GM12878 (cell line): ENCODE results near the gene PXDC1. TPM values are rescaled to one million over a fixed set of nuclear protein-coding genes. Genes with fewer than 3 reads are reported as not detected.

Experiments
- ATAC-seq: fragments of 200-7000 bp; cut with Tn5 transposase; 3 replicates; pipeline ENCODE4 v1.9.1; 2020; ENCODE audit warnings: mild to moderate bottlenecking, moderate library complexity
- BruUV-seq: library from RNA; stranded (reverse); fragments of 400-500 nt; replicated peaks from 2 replicates; lab custom pipeline; 2021; lab: Mats Ljungman, UMichigan
- CTCF ChIA-PET: fragments of 300-600 bp; sonication (Branson Sonifier 250); formaldehyde crosslinking; extraction: SDS; loops from one replicate; lab custom pipeline; 2021; ENCODE audit warnings: inconsistent platforms; lab: Yijun Ruan, JAX
- POLR2A ChIA-PET: fragments of 350-600 bp; formaldehyde crosslinking; extraction: SDS; loops from one replicate; lab custom pipeline; 2021; ENCODE audit warnings: inconsistent platforms; lab: Charles Lee
- RAD21 ChIA-PET: fragments of 300-600 bp; sonication (Branson Sonifier 250); formaldehyde crosslinking; loops from one replicate; lab custom pipeline; 2023; ENCODE audit warnings: antibody characterized with exemption; ENCODE audit not compliant: unreplicated experiment; lab: Charles Lee
- SMC1A ChIA-PET: fragments of 300-600 bp; sonication (Branson Sonifier 250); formaldehyde crosslinking; loops from one replicate; lab custom pipeline; 2023; ENCODE audit not compliant: unreplicated experiment, uncharacterized antibody; lab: Charles Lee
- DNase-seq: peaks from one replicate; pipeline ENCODE4 v3.0.0-alpha.2; 2011; ENCODE audit warnings: low read depth, low spot score
- FAIRE-seq: peaks from 3 replicates; lab custom pipeline; 2011; peaks lifted over from hg19 to GRCh38; lab: Jason Lieb, UNC
- H2AFZ ChIP-seq: 2 replicates; pipeline ENCODE4 v1.6.0; 2011; ENCODE audit warnings: low read depth, low read length, control low read depth; ENCODE audit not compliant: control insufficient read depth
- H3K27ac ChIP-seq: 2 replicates; pipeline ENCODE4 v1.5.1; 2011; ENCODE audit warnings: control low read depth; ENCODE audit not compliant: control insufficient read depth, insufficient read depth
- H3K27me3 ChIP-seq, 2 experiments: replicated peaks in 1 of 2; 2 replicates each; pipeline versions ENCODE4 v1.6.0 to v1.6.1; 2011; ENCODE audit warnings: low read length in 1 of 2; ENCODE audit not compliant: control insufficient read depth in 2 of 2, insufficient read depth in 2 of 2
- H3K36me3 ChIP-seq, 2 experiments: 2 replicates each; pipeline ENCODE4 v1.5.1; 2011; ENCODE audit warnings: low read length in 1 of 2; ENCODE audit not compliant: control insufficient read depth in 2 of 2, insufficient read depth in 2 of 2
- H3K4me1 ChIP-seq: 2 replicates; pipeline ENCODE4 v1.6.1; 2011; ENCODE audit warnings: mild to moderate bottlenecking, low read length, moderate library complexity, mixed read lengths; ENCODE audit not compliant: control insufficient read depth, insufficient read depth
- H3K4me2 ChIP-seq: 2 replicates; pipeline ENCODE4 v1.6.0; 2011; ENCODE audit warnings: control low read depth; ENCODE audit not compliant: control insufficient read depth, insufficient read depth
- H3K4me3 ChIP-seq: fragments of 200-600 bp; sonication (generic); 2 replicates; pipeline ENCODE4 v1.5.1; 2016
- H3K79me2 ChIP-seq: 2 replicates; pipeline ENCODE4 v1.6.0; 2011; ENCODE audit warnings: low read length; ENCODE audit not compliant: control insufficient read depth, insufficient read depth
- H3K9ac ChIP-seq: 2 replicates; pipeline ENCODE4 v1.8.0; 2011; ENCODE audit warnings: low read length, control low read depth, mixed read lengths; ENCODE audit not compliant: control insufficient read depth, insufficient read depth
- H3K9me3 ChIP-seq: replicated peaks from 3 replicates; pipeline ENCODE4 v1.5.1; 2011; ENCODE audit warnings: mild to moderate bottlenecking, low read length; ENCODE audit not compliant: control insufficient read depth, insufficient read depth
- H4K20me1 ChIP-seq: 2 replicates; pipeline ENCODE4 v1.6.0; 2011; ENCODE audit not compliant: control insufficient read depth, insufficient read depth
- CREB1 ChIP-seq: IDR thresholded peaks from 2 replicates; pipeline ENCODE4 v1.6.1; 2012; ENCODE audit warnings: low read depth, mild to moderate bottlenecking, inconsistent platforms
- HDAC6 ChIP-seq: fragments of 200-600 bp; sonication (generic); IDR thresholded peaks from one replicate; pipeline ENCODE4 v1.8.0; 2017; ENCODE audit warnings: antibody characterized with exemption; ENCODE audit not compliant: unreplicated experiment
- TCF7 ChIP-seq: IDR thresholded peaks from 2 replicates; pipeline ENCODE4 v1.6.1; 2014; ENCODE audit warnings: antibody characterized with exemption, borderline replicate concordance
- WGBS: methylation state at CpG from one replicate; pipeline ENCODE4 v1.1.6; 2016; ENCODE audit warnings: low lambda C conversion rate; ENCODE audit not compliant: insufficient replicate concordance, insufficient coverage; ENCODE audit errors: missing lambda C conversion rate; 5-methylcytosine and 5-hydroxymethylcytosine counted together
- in situ Hi-C: fragments of 300-500 bp; cut with MboI; formaldehyde crosslinking; loops from 9 replicates; pipeline ENCODE4 v1.14.3; 2018; ENCODE audit warnings: mixed read lengths
- intact Hi-C: fragments of 100-400 bp; cut with micrococcal nuclease; formaldehyde crosslinking; loops from one replicate; pipeline ENCODE4 v1.14.2; 2022; ENCODE audit not compliant: unreplicated experiment
- polyA plus RNA-seq, 11 experiments: library from polyadenylated mRNA; depleted of rRNA in 4 of 11; unstranded in 6 of 11; stranded (reverse) in 5 of 11; fragments of >200 nt; fragmentation: Nextera tagmentation in 4 of 11; fragmentation: Illumina TruSeq in 1 of 11; extraction: Ambion mirVana in 4 of 11; extraction: Trizol in 1 of 11; gene quantifications; 1 replicate in 1 of 11; 2 replicates in 10 of 11; pipeline versions ENCODE4 v1.2.1 to v1.2.3, GENCODE V29; 2011 to 2016; ENCODE audit warnings: inconsistent platforms in 2 of 11, missing spikeins in 2 of 11, low read depth in 1 of 11
- total RNA-seq, 4 experiments: library from RNA; depleted of rRNA in 3 of 4; stranded (reverse); fragments of >200 nt in 3 of 4; fragmentation: Illumina TruSeq in 1 of 4; extraction: Trizol in 1 of 4; gene quantifications; 2 replicates each; pipeline versions ENCODE4 v1.2.1 to v1.2.3, GENCODE V29; 2013 to 2021
- TF ChIP-seq, protein P1 (sequence below): fragments of 450-650 bp; formaldehyde crosslinking; IDR thresholded peaks from 2 replicates; pipeline ENCODE4 v1.4.0; 2020; ENCODE audit warnings: mild to moderate bottlenecking, moderate library complexity
- TF ChIP-seq, protein P2 (sequence below): IDR thresholded peaks from 2 replicates; pipeline ENCODE4 v1.6.1; 2011; ENCODE audit warnings: low read depth, mild to moderate bottlenecking, low read length, moderate library complexity, borderline replicate concordance; ENCODE audit errors: extremely low read depth
- TF ChIP-seq, protein P3 (sequence below): IDR thresholded peaks from 2 replicates; pipeline ENCODE4 v1.6.1; 2012; ENCODE audit warnings: mild to moderate bottlenecking, low read depth, low read length
- TF ChIP-seq, protein P4 (sequence below): fragments of 450-650 bp; IDR thresholded peaks from 2 replicates; pipeline ENCODE4 v1.6.1; 2017; ENCODE audit warnings: mild to moderate bottlenecking

PXDC1 gene
- total and polyA plus RNA-seq, 10 of the 15 experiments (the other 5 are each of a cell fraction or from before 2014, with no cell fraction given), result 0.03 to 0.72 (median 0.32) TPM; not detected in 2

DNA sequence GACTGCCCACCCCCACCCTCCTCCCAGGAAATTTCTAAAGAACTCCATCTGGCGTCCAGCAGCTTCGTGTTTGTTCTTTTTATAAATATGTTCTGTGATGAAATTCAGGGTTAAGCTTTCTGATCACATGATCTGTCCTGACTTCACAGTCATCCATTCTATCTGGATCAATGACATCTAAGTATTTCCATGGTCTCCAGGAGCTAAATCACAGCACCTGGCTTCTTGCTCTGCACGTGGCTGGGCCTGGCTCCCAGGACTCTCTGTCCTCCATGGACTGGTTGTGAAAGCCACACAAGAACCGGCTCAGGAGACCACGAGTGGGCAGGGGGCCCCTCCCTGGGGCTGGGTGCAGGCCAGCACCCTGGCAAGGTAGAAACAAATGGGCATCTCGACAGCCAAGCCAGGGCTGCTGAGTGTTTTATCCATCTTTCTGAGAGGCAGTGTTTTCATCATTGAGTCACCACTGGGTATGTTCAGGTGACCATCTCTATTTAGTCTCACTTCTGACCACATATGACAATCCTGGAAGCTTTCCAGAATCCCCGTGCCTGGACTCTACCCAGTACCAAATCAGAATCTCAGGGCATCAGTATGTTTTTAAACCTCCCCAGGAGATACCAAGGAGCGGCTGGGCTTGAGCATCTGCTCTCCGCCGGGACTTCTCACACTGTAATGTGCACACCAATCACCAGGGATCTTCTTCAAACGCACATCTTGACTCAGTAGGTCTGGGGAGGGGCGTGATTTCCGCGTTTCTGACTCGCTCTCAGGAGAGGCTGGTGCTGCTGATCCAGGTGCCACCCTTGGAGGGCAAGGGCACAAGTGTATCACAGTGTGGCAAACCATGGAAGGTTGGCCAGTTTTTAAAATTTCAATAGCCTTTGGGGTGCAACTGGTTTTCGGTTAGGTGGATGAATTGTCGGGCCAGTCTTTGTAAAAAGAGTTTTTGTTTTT, 31.6 kb upstream of the PXDC1 start (continued):
- TF ChIP-seq, protein P1, sequence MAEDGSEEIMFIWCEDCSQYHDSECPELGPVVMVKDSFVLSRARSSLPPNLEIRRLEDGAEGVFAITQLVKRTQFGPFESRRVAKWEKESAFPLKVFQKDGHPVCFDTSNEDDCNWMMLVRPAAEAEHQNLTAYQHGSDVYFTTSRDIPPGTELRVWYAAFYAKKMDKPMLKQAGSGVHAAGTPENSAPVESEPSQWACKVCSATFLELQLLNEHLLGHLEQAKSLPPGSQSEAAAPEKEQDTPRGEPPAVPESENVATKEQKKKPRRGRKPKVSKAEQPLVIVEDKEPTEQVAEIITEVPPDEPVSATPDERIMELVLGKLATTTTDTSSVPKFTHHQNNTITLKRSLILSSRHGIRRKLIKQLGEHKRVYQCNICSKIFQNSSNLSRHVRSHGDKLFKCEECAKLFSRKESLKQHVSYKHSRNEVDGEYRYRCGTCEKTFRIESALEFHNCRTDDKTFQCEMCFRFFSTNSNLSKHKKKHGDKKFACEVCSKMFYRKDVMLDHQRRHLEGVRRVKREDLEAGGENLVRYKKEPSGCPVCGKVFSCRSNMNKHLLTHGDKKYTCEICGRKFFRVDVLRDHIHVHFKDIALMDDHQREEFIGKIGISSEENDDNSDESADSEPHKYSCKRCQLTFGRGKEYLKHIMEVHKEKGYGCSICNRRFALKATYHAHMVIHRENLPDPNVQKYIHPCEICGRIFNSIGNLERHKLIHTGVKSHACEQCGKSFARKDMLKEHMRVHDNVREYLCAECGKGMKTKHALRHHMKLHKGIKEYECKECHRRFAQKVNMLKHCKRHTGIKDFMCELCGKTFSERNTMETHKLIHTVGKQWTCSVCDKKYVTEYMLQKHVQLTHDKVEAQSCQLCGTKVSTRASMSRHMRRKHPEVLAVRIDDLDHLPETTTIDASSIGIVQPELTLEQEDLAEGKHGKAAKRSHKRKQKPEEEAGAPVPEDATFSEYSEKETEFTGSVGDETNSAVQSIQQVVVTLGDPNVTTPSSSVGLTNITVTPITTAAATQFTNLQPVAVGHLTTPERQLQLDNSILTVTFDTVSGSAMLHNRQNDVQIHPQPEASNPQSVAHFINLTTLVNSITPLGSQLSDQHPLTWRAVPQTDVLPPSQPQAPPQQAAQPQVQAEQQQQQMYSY, result no peak

DNA sequence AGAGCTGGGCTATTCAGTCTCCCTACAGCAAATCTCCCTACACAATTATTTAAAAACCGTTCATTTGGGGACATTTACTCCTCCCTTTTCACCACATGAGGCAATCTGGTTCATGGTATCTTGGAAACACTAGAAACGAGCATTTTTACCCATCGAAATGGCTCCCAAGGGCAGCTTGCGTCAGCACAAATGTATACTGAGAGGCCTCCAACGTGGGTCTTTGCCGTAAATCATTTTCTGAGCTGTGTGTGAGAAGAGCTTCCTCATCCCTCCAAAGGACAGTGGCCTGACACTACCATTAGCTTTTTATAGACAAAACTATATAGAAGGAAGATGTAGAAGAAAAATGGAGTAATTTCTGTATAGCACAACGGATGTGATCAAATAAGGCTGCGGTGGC, 30.0 kb upstream of the PXDC1 start:
- H3K4me1 ChIP-seq, result no peaks in the 10 kb centered on the region
- FAIRE-seq (no peak), DNase-seq (no peak), ATAC-seq (no peak)
- ChIA-PET RAD21 (no interaction called here), SMC1A (interaction anchor here (1.2 kb wide), 1 partner anchor 9 kb away, joined by 4 read pairs; no protein-coding TSS in a partner anchor), POLR2A (no interaction called here), CTCF (no interaction called here)
- no peaks in the 10 kb centered on the region for H3K36me3 ChIP-seq
- H3K4me2 ChIP-seq, result no peak overlapping the region
- no peaks in the 10 kb centered on the region for H3K9me3 ChIP-seq
- no peak overlapping the region for H2AFZ ChIP-seq
- BruUV-seq, result no TSS peak
- no peaks in the 10 kb centered on the region for H3K79me2 ChIP-seq
- intact Hi-C loops (no loop called here), in situ Hi-C loops (no loop called here)
- H3K4me3 ChIP-seq, result no peak overlapping the region
- H3K9ac ChIP-seq, result no peak overlapping the region
- 55% methylated on average over 8 of the region's 8 CpGs for WGBS
- no peaks in the 10 kb centered on the region for H4K20me1 ChIP-seq
- no peak overlapping the region for H3K27ac ChIP-seq
- H3K27me3 ChIP-seq, result peaks cover 0 to 3% of the 10 kb centered on the region in 2 experiments; a peak in 2 of 4 replicates
- TF ChIP-seq TCF7 (no peak), HDAC6 (no peak), CREB1 (no peak)
- TF ChIP-seq, protein P2, sequence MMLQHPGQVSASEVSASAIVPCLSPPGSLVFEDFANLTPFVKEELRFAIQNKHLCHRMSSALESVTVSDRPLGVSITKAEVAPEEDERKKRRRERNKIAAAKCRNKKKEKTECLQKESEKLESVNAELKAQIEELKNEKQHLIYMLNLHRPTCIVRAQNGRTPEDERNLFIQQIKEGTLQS, result no peak
- TF ChIP-seq, protein P3, sequence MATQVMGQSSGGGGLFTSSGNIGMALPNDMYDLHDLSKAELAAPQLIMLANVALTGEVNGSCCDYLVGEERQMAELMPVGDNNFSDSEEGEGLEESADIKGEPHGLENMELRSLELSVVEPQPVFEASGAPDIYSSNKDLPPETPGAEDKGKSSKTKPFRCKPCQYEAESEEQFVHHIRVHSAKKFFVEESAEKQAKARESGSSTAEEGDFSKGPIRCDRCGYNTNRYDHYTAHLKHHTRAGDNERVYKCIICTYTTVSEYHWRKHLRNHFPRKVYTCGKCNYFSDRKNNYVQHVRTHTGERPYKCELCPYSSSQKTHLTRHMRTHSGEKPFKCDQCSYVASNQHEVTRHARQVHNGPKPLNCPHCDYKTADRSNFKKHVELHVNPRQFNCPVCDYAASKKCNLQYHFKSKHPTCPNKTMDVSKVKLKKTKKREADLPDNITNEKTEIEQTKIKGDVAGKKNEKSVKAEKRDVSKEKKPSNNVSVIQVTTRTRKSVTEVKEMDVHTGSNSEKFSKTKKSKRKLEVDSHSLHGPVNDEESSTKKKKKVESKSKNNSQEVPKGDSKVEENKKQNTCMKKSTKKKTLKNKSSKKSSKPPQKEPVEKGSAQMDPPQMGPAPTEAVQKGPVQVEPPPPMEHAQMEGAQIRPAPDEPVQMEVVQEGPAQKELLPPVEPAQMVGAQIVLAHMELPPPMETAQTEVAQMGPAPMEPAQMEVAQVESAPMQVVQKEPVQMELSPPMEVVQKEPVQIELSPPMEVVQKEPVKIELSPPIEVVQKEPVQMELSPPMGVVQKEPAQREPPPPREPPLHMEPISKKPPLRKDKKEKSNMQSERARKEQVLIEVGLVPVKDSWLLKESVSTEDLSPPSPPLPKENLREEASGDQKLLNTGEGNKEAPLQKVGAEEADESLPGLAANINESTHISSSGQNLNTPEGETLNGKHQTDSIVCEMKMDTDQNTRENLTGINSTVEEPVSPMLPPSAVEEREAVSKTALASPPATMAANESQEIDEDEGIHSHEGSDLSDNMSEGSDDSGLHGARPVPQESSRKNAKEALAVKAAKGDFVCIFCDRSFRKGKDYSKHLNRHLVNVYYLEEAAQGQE, result no peak
- TF ChIP-seq, protein P4, sequence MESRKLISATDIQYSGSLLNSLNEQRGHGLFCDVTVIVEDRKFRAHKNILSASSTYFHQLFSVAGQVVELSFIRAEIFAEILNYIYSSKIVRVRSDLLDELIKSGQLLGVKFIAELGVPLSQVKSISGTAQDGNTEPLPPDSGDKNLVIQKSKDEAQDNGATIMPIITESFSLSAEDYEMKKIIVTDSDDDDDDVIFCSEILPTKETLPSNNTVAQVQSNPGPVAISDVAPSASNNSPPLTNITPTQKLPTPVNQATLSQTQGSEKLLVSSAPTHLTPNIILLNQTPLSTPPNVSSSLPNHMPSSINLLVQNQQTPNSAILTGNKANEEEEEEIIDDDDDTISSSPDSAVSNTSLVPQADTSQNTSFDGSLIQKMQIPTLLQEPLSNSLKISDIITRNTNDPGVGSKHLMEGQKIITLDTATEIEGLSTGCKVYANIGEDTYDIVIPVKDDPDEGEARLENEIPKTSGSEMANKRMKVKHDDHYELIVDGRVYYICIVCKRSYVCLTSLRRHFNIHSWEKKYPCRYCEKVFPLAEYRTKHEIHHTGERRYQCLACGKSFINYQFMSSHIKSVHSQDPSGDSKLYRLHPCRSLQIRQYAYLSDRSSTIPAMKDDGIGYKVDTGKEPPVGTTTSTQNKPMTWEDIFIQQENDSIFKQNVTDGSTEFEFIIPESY, result no peak
